K562 (cell line): ENCODE data around the gene FAM83E. TPM values are rescaled to one million over a fixed set of nuclear protein-coding genes. Genes with fewer than 3 reads are reported as not detected.

Source experiments
- BCOR ChIP-seq: fragments of 450-650 bp; IDR thresholded peaks from 2 replicates; pipeline ENCODE4 v1.6.1; 2016
- BRCA1 ChIP-seq, 2 experiments: fragments of 450-650 bp in 1 of 2; sonication (generic) in 1 of 2; formaldehyde crosslinking in 1 of 2; IDR thresholded peaks; 2 replicates each; pipeline versions ENCODE4 v1.5.0 to v1.6.1; 2017 to 2020; ENCODE audit warnings: mild to moderate bottlenecking in 1 of 2, missing genetic modification reagents in 1 of 2
- CREB1 ChIP-seq, 2 experiments: sonication (generic) in 1 of 2; formaldehyde crosslinking in 1 of 2; IDR thresholded peaks; 2 replicates each; pipeline versions ENCODE4 v1.6.1 to v1.8.0; 2012 to 2022; ENCODE audit warnings: inconsistent platforms in 1 of 2, mild to moderate bottlenecking in 1 of 2, missing genetic modification reagents in 1 of 2, moderate library complexity in 1 of 2
- DACH1 ChIP-seq: fragments of 450-650 bp; IDR thresholded peaks from 2 replicates; pipeline ENCODE4 v1.6.1; 2018; ENCODE audit not compliant: partially characterized antibody
- GABPB1 ChIP-seq: sonication (generic); formaldehyde crosslinking; IDR thresholded peaks from 2 replicates; pipeline ENCODE4 v1.8.0; 2022; ENCODE audit warnings: mild to moderate bottlenecking, missing genetic modification reagents
- JUNB ChIP-seq: fragments of 450-650 bp; formaldehyde crosslinking; conservative IDR thresholded peaks from 2 replicates; pipeline ENCODE4 v1.4.0; 2020; ENCODE audit warnings: mild to moderate bottlenecking
- MIER1 ChIP-seq: fragments of 450-650 bp; IDR thresholded peaks from 2 replicates; pipeline ENCODE4 v1.6.1; 2016; ENCODE audit warnings: antibody characterized with exemption, mild to moderate bottlenecking, low read depth
- MTA2 ChIP-seq: fragments of 450-650 bp; IDR thresholded peaks from 2 replicates; pipeline ENCODE4 v1.6.1; 2016; ENCODE audit warnings: low read depth
- NR2C1 ChIP-seq, 2 experiments: fragments of 450-650 bp; IDR thresholded peaks; 2 replicates each; pipeline ENCODE4 v1.6.1; 2017; ENCODE audit warnings: mild to moderate bottlenecking in 2 of 2, antibody characterized with exemption in 1 of 2, inconsistent platforms in 1 of 2, missing compliant biosample characterization in 1 of 2, missing genetic modification characterization in 1 of 2
- POLR2A ChIP-seq: fragments of 450-650 bp; conservative IDR thresholded peaks from 2 replicates; pipeline ENCODE4 v1.6.1; 2016
- POLR2AphosphoS5 ChIP-seq: IDR thresholded peaks from 2 replicates; pipeline ENCODE4 v1.6.1; 2011; ENCODE audit warnings: mild to moderate bottlenecking, low read depth, low read length, moderate library complexity; ENCODE audit not compliant: control insufficient read depth, insufficient read depth
- SMARCA5 ChIP-seq: fragments of 450-650 bp; IDR thresholded peaks from 2 replicates; pipeline ENCODE4 v1.6.1; 2016
- SMARCC2 ChIP-seq: fragments of 450-650 bp; IDR thresholded peaks from 2 replicates; pipeline ENCODE4 v1.6.1; 2017; ENCODE audit warnings: antibody characterized with exemption, moderate library complexity, mild to moderate bottlenecking, low read depth
- SOX6 ChIP-seq: fragments of 450-650 bp; IDR thresholded peaks from 2 replicates; pipeline ENCODE4 v1.6.1; 2014; ENCODE audit warnings: mild to moderate bottlenecking
- USF1 ChIP-seq: sonication (generic); formaldehyde crosslinking; IDR thresholded peaks from 2 replicates; pipeline ENCODE4 v1.9.0; 2022; ENCODE audit warnings: mild to moderate bottlenecking, missing genetic modification reagents
- ZBTB7A ChIP-seq: IDR thresholded peaks from 2 replicates; pipeline ENCODE4 v1.6.1; 2011; ENCODE audit warnings: low read depth, mild to moderate bottlenecking, low read length, moderate library complexity, borderline replicate concordance; ENCODE audit not compliant: control insufficient read depth
- ZNF277 ChIP-seq: fragments of 250-450 bp; sonication (Bioruptor Pico); IDR thresholded peaks from 2 replicates; pipeline ENCODE4 v1.8.0; 2022; ENCODE audit warnings: inconsistent platforms, mild to moderate bottlenecking, moderate library complexity, borderline replicate concordance
- ZNF518B ChIP-seq: fragments of 250-450 bp; sonication (Bioruptor Pico); IDR thresholded peaks from 2 replicates; pipeline ENCODE4 v1.5.0; 2021; ENCODE audit warnings: mild to moderate bottlenecking, moderate library complexity
- polyA plus RNA-seq, 8 experiments: library from polyadenylated mRNA; depleted of rRNA in 4 of 8; stranded (reverse) in 5 of 8; unstranded in 3 of 8; fragments of >200 nt; fragmentation: Nextera tagmentation in 2 of 8; fragmentation: Illumina TruSeq in 1 of 8; extraction: Ambion mirVana in 2 of 8; extraction: Trizol in 1 of 8; gene quantifications; 2 replicates each; pipeline versions ENCODE4 v1.2.1 to v1.2.3, GENCODE V29; 2011 to 2014; ENCODE audit warnings: inconsistent platforms in 1 of 8, missing spikeins in 1 of 8
- total RNA-seq, 7 experiments: library from RNA; depleted of rRNA in 6 of 7; stranded (reverse); fragments of >200 nt in 6 of 7; fragmentation: Illumina TruSeq in 2 of 7; extraction: Trizol in 2 of 7; gene quantifications; 2 replicates each; pipeline versions ENCODE4 v1.2.1 to v1.2.3, GENCODE V29; 2011 to 2021; ENCODE audit warnings: low replicate concordance in 1 of 7

Gene FAM83E
- total and polyA plus RNA-seq, 9 of the 15 experiments (the other 6 are each of a cell fraction or from before 2014, with no cell fraction given), result 0.15 to 0.87 (median 0.29) TPM; not detected in 4

DNA sequence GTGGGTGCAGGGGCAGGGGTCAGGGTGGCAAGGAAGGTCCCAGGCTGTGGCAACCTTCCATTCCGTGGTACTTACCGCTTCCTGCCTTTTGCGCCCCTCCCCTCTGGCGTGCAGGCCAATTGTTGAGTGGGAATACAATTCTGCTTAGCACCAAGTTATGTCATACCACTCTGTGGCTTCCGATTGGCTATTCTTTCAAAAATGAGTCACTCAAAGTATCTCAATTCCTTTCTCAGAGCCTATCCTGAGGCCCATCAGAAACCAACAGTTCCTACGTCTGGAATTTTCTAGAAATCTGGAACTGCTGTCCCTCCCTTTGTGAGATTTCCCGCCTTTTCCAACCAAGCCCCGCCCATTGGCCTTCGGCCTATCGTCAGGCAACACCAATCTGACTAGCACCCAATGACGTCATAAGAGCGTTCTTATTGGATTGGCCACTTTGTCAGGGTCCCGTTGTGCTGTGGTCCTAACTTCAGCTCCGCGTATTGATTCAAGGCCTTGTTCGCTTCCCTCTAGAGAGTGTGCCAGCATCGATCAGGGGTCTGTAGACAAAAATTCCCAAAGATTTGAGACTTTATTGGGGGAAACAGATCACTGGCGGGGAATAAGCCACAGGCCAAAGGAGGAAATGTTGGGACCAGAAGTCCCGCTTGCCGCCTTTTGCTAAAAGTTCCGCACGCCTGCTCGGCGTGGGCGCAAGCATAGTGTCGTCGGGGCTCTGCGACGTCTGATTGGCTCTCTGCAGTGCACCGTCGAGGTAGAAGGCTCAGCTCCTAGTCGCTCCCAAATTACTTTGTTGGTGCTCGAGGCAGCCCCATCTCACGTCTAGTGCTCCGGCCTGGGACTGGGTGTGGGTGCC, 46.2 kb upstream of the FAM83E start (continued):
- TF ChIP-seq SMARCA5, result no peak
- no peak; the same call in 1 of the 2 replicates for TF ChIP-seq ZBTB7A
- TF ChIP-seq SOX6, result no peak
- TF ChIP-seq USF1, result no peak
- no peak for TF ChIP-seq DACH1
- peak; percentile 94 for TF ChIP-seq JUNB
- TF ChIP-seq POLR2A, result no peak
- TF ChIP-seq POLR2AphosphoS5, result no peak
- peak; percentile 89 for TF ChIP-seq CREB1 (IDR thresholded peaks at IDR 0.05)
- TF ChIP-seq CREB1 (CRISPR knock-in tag; IDR thresholded peaks at IDR 0.05), result peak; percentile 96
- TF ChIP-seq BCOR, result no peak
- TF ChIP-seq MTA2, result no peak
- no peak for TF ChIP-seq MIER1
- TF ChIP-seq ZNF277 (CRISPR knock-in tag), result no peak
- TF ChIP-seq GABPB1, result no peak
- TF ChIP-seq SMARCC2, result no peak
- no peak for TF ChIP-seq BRCA1 (IDR thresholded peaks at IDR 0.05)
- no peak for TF ChIP-seq BRCA1 (CRISPR knock-in tag; IDR thresholded peaks at IDR 0.05)
- TF ChIP-seq ZNF518B, result no peak
- TF ChIP-seq NR2C1 (IDR thresholded peaks at IDR 0.05), result no peak
- peak; percentile 40; the same call in 1 of the 2 replicates for TF ChIP-seq NR2C1 (tag; IDR thresholded peaks at IDR 0.05)
